NB4 (cell line): ENCODE results near the gene VPS33A.
A peak's percentile ranks its signal among the peaks of the same experiment; 100 is the strongest.

Source experiments
- DNase-seq: peaks from one replicate; pipeline ENCODE4 v3.0.0; 2010; ENCODE audit warnings: low read depth
- H3K4me3 ChIP-seq: one replicate; pipeline ENCODE4 v1.5.1; 2011; ENCODE audit warnings: mild to moderate bottlenecking, low read depth, low read length, moderate library complexity
- CTCF ChIP-seq: IDR thresholded peaks from one replicate; pipeline ENCODE4 v1.5.1; 2012; ENCODE audit warnings: low read depth, low read length
- MAX ChIP-seq: IDR thresholded peaks from 2 replicates; pipeline ENCODE4 v1.6.1; 2011; ENCODE audit warnings: low read depth, low read length
- MYC ChIP-seq: IDR thresholded peaks from 2 replicates; pipeline ENCODE4 v1.6.1; 2011; ENCODE audit warnings: low read depth, low read length
- POLR2A ChIP-seq: IDR thresholded peaks from 2 replicates; pipeline ENCODE4 v1.6.1; 2011; ENCODE audit warnings: mild to moderate bottlenecking; ENCODE audit not compliant: insufficient read length; ENCODE audit errors: extremely low read depth

Gene VPS33A

GRCh38 chr12:122250047-122250446 is 16.2 kb downstream of the VPS33A start:
- no peak for DNase-seq
- TF ChIP-seq POLR2A: no peak
- TF ChIP-seq MYC: no peak
- no peak overlapping the region for H3K4me3 ChIP-seq

GRCh38 chr12:122245553-122245952 is 20.7 kb downstream of the VPS33A start:
- no peak for TF ChIP-seq MYC
- no peak for TF ChIP-seq CTCF
- TF ChIP-seq MAX: no peak
- no peak for TF ChIP-seq POLR2A
- no peak for DNase-seq
- H3K4me3 ChIP-seq: no peak overlapping the region

GRCh38 chr12:122244565-122245371 is 21.5 kb downstream of the VPS33A start:
- DNase-seq: no peak
- TF ChIP-seq POLR2A (no peak), CTCF (no peak), MAX (no peak), MYC (no peak)
- no peak overlapping the region for H3K4me3 ChIP-seq

- no peak overlapping the region for H3K4me3 ChIP-seq
- no peak for TF ChIP-seq MYC
- no peak for TF ChIP-seq MAX
- TF ChIP-seq CTCF: no peak
- no peak for TF ChIP-seq POLR2A
- DNase-seq: no peak
Measured at GRCh38 chr12:122243965-122244364, 22.3 kb downstream of the VPS33A start.

- no peak for DNase-seq
- no peak for TF ChIP-seq CTCF
- TF ChIP-seq MYC: no peak
- no peak for TF ChIP-seq MAX
- TF ChIP-seq POLR2A: no peak
Measured at GRCh38 chr12:122238861-122239260, 27.4 kb downstream of the VPS33A start.

GRCh38 chr12:122235741-122236140 is 30.6 kb downstream of the VPS33A start:
- DNase-seq: peak; percentile 90
- TF ChIP-seq POLR2A (no peak), MAX (no peak), CTCF (no peak), MYC (no peak)
- H3K4me3 ChIP-seq: no peak overlapping the region

More at GRCh38 chr12:122238861-122239260, 27.4 kb downstream of the VPS33A start:
- no peak overlapping the region for H3K4me3 ChIP-seq
